ENCODE measurements around the gene OSBPL9. TPM values are rescaled to one million over a fixed set of nuclear protein-coding genes. Genes with fewer than 3 reads are reported as not detected.

The OSBPL9 gene
- total and polyA plus RNA-seq, 7 donors, result 31.8 to 81.5 (median 49.7) TPM

- DNase-seq, result no peak
- no peaks in the 10 kb centered on the region for H3K36me3 ChIP-seq
- TF ChIP-seq POLR2AphosphoS5 (IDR thresholded peaks at IDR 0.05) (no peak), CTCF (IDR thresholded peaks at IDR 0.05) (no peak), POLR2A (IDR thresholded peaks at IDR 0.05) (no peak), EP300 (IDR thresholded peaks at IDR 0.05) (no peak)
- H3K4me3 ChIP-seq, result no peak overlapping the region
- H3K27me3 ChIP-seq, result no peaks in the 10 kb centered on the region
- intact Hi-C loops (cut with DNase I), result no loop called here
- H3K27ac ChIP-seq, result no peak overlapping the region
- H3K9me3 ChIP-seq, result no peaks in the 10 kb centered on the region
- 80 to 90% methylated on average over 3 of the region's 3 CpGs for WGBS, 2 donors
- H3K4me1 ChIP-seq, result no peaks in the 10 kb centered on the region
Observed at GRCh38 chr1:51717842-51718241, 101.0 kb downstream of the OSBPL9 start.

GRCh38 chr1:51719146-51719545, 102.3 kb downstream of the OSBPL9 start:
- TF ChIP-seq POLR2AphosphoS5 (IDR thresholded peaks at IDR 0.05), result no peak
- TF ChIP-seq EP300 (IDR thresholded peaks at IDR 0.05), result no peak
- no peak for TF ChIP-seq CTCF (IDR thresholded peaks at IDR 0.05)
- TF ChIP-seq POLR2A (IDR thresholded peaks at IDR 0.05), result no peak
- WGBS, 2 donors, result 88 to 96% methylated on average over 2 of the region's 2 CpGs

GRCh38 chr1:51724797-51725196, 107.9 kb downstream of the OSBPL9 start:
- Histone ChIP-seq H3K4me1 (peaks cover 0 to 16% (median 13%) of the 10 kb centered on the region in 4 donors), H3K4me3 (no peak overlapping the region), H3K9me3 (no peaks in the 10 kb centered on the region), H3K27me3 (no peaks in the 10 kb centered on the region), H3K36me3 (no peaks in the 10 kb centered on the region), H3K27ac (no peak overlapping the region)
- no peak for DNase-seq
- no peak for TF ChIP-seq POLR2AphosphoS5 (IDR thresholded peaks at IDR 0.05)
- TF ChIP-seq POLR2A (IDR thresholded peaks at IDR 0.05), result no peak
- no peak for TF ChIP-seq EP300 (IDR thresholded peaks at IDR 0.05)
- TF ChIP-seq CTCF (IDR thresholded peaks at IDR 0.05), result no peak
- intact Hi-C loops (cut with DNase I), result no loop called here
- 95 to 97% methylated on average over 4 of the region's 4 CpGs for WGBS, 2 donors

More at GRCh38 chr1:51719146-51719545, 102.3 kb downstream of the OSBPL9 start:
- H3K9me3 ChIP-seq, result no peaks in the 10 kb centered on the region
- intact Hi-C loops (cut with DNase I), result no loop called here
- no peak for DNase-seq
- no peaks in the 10 kb centered on the region for H3K27me3 ChIP-seq
- H3K4me1 ChIP-seq, result no peaks in the 10 kb centered on the region
- H3K4me3 ChIP-seq, result no peak overlapping the region
- no peak overlapping the region for H3K27ac ChIP-seq
- no peaks in the 10 kb centered on the region for H3K36me3 ChIP-seq

GRCh38 chr1:51726051-51726450, 109.2 kb downstream of the OSBPL9 start:
- TF ChIP-seq CTCF (IDR thresholded peaks at IDR 0.05) (no peak), POLR2A (IDR thresholded peaks at IDR 0.05) (no peak), POLR2AphosphoS5 (IDR thresholded peaks at IDR 0.05) (no peak), EP300 (IDR thresholded peaks at IDR 0.05) (no peak)
- Histone ChIP-seq H3K36me3 (no peaks in the 10 kb centered on the region), H3K4me1 (peaks cover 0 to 28% (median 18%) of the 10 kb centered on the region in 4 donors), H3K27me3 (no peaks in the 10 kb centered on the region), H3K27ac (no peak overlapping the region), H3K4me3 (no peak overlapping the region), H3K9me3 (no peaks in the 10 kb centered on the region)
- DNase-seq, result no peak
- intact Hi-C loops (cut with DNase I), result no loop called here

- no peaks in the 10 kb centered on the region for H3K36me3 ChIP-seq
- DNase-seq, result no peak
- H3K9me3 ChIP-seq, result no peaks in the 10 kb centered on the region
- H3K4me3 ChIP-seq, result no peak overlapping the region
- peaks cover 0 to 28% (median 18%) of the 10 kb centered on the region in 4 donors for H3K4me1 ChIP-seq
- WGBS, 2 donors, result 81 to 85% methylated on average over 2 of the region's 2 CpGs
- intact Hi-C loops (cut with DNase I), result no loop called here
- TF ChIP-seq POLR2A (IDR thresholded peaks at IDR 0.05) (no peak), POLR2AphosphoS5 (IDR thresholded peaks at IDR 0.05) (no peak), EP300 (IDR thresholded peaks at IDR 0.05) (no peak), CTCF (IDR thresholded peaks at IDR 0.05) (no peak)
- no peaks in the 10 kb centered on the region for H3K27me3 ChIP-seq
- no peak overlapping the region for H3K27ac ChIP-seq
Observed at GRCh38 chr1:51726544-51727225, 109.8 kb downstream of the OSBPL9 start.
